DOHH2 (cell line): ENCODE measurements around the gene COL4A1.

Experiments used
- EZH2phosphoT487 ChIP-seq: fragments of 200-600 bp; sonication (generic); IDR thresholded peaks from 2 replicates; pipeline ENCODE4 v1.6.1; 2017; ENCODE audit warnings: borderline replicate concordance, mild to moderate bottlenecking, antibody characterized with exemption, low read length, moderate library complexity, mixed read lengths
- TF ChIP-seq, protein P1 (sequence below): fragments of 200-600 bp; sonication (generic); IDR thresholded peaks from one replicate; pipeline ENCODE4 v1.5.1; 2014; ENCODE audit warnings: antibody characterized with exemption, mild to moderate bottlenecking, low read depth, low read length; ENCODE audit not compliant: poor library complexity, severe bottlenecking

DNA sequence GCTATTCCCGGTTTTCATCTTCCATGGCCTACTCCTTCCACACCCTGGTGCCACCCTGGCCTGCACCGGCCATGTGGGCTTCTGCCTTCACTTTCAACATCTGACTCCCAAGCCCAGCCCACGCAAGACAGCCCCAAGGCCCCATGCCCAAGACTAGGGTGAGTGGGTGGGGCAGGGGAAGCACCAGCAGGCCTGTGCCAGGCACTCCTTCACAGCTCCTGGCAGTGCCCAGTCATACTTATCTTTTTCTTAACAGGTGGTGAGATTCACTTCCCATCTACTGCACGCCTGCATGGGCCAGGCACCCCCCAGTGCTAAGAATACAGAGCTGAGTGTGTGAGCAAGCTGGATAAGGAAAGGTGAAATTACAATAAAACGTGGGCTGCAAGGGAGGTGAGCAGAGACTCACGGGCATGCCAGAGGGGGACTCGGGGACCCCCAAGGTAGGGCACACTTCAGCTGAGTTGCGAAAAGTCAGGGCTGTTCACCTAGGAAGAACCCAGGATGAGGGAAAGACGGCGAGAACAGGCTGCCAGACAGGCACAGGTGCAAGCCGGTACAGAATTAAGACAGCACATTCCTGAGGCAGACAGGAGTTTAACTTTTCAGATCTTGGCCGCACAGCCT, 55.7 kb downstream of the COL4A1 start:
- TF ChIP-seq, protein P1, sequence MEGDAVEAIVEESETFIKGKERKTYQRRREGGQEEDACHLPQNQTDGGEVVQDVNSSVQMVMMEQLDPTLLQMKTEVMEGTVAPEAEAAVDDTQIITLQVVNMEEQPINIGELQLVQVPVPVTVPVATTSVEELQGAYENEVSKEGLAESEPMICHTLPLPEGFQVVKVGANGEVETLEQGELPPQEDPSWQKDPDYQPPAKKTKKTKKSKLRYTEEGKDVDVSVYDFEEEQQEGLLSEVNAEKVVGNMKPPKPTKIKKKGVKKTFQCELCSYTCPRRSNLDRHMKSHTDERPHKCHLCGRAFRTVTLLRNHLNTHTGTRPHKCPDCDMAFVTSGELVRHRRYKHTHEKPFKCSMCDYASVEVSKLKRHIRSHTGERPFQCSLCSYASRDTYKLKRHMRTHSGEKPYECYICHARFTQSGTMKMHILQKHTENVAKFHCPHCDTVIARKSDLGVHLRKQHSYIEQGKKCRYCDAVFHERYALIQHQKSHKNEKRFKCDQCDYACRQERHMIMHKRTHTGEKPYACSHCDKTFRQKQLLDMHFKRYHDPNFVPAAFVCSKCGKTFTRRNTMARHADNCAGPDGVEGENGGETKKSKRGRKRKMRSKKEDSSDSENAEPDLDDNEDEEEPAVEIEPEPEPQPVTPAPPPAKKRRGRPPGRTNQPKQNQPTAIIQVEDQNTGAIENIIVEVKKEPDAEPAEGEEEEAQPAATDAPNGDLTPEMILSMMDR: no peak
- TF ChIP-seq EZH2phosphoT487: no peak
